ENCODE data around the gene C1orf105. TPM values are rescaled to one million over a fixed set of nuclear protein-coding genes. Genes with fewer than 3 reads are reported as not detected.

The C1orf105 gene
- total RNA-seq, 1 experiment from 2014 or later = not detected

GRCh38 chr1:172382406-172382805, 38.1 kb upstream of the C1orf105 start:
- intact Hi-C loops (cut with micrococcal nuclease; ENCODE audit: unreplicated experiment) = no loop called here
- Mint-ChIP-seq H3K27ac (ENCODE audit: unreplicated experiment) (no peak overlapping the region), H3K4me3 (ENCODE audit: low read depth, unreplicated experiment) (no peak overlapping the region), H3K9me3 (ENCODE audit: low read depth, unreplicated experiment) (no peaks in the 10 kb centered on the region), H3K27me3 (ENCODE audit: unreplicated experiment) (no peaks in the 10 kb centered on the region), H3K4me1 (ENCODE audit: low read depth, unreplicated experiment) (peaks cover 24% of the 10 kb centered on the region), H3K36me3 (ENCODE audit: insufficient read depth, unreplicated experiment) (no peaks in the 10 kb centered on the region)
- DNase-seq = no peak
- no peak for TF ChIP-seq CTCF (IDR thresholded peaks at IDR 0.05; ENCODE audit: unreplicated experiment)
- no TSS peak for BruUV-seq (replicated peaks)
- CTCF ChIA-PET = no interaction called here

GRCh38 chr1:172382990-172383389, 37.5 kb upstream of the C1orf105 start:
- H3K4me3 Mint-ChIP-seq (ENCODE audit: low read depth, unreplicated experiment) = no peak overlapping the region
- H3K27me3 Mint-ChIP-seq (ENCODE audit: unreplicated experiment) = no peaks in the 10 kb centered on the region
- no peaks in the 10 kb centered on the region for H3K9me3 Mint-ChIP-seq (ENCODE audit: low read depth, unreplicated experiment)
- no peaks in the 10 kb centered on the region for H3K36me3 Mint-ChIP-seq (ENCODE audit: insufficient read depth, unreplicated experiment)
- no TSS peak for BruUV-seq (replicated peaks)
- H3K4me1 Mint-ChIP-seq (ENCODE audit: low read depth, unreplicated experiment) = peaks cover 24% of the 10 kb centered on the region
- DNase-seq = no peak
- intact Hi-C loops (cut with micrococcal nuclease; ENCODE audit: unreplicated experiment) = no loop called here
- TF ChIP-seq CTCF (IDR thresholded peaks at IDR 0.05; ENCODE audit: unreplicated experiment) = no peak
- CTCF ChIA-PET = interaction anchor here (1.6 kb wide), 1 partner anchor 11 kb away, joined by 5 read pairs; no protein-coding TSS in a partner anchor
- no peak overlapping the region for H3K27ac Mint-ChIP-seq (ENCODE audit: unreplicated experiment)

DNA sequence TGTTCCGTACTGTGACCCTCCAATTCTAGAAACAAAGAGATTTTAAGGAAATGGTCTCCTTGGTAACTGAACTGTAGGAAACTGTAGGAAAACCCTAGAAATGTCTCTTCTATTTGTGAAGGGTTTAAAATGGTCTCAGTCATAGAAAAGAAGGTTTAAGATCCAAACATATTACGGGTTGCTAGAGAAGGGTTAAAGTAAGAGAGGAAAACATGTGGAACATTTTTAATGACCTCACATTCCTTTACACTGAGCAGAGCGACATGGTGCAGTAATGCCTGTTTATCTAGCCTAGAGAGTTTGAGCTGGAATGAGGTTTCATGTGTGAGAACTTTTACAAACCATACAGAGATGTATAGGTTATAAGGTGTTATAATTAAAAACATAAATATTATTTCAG, 36.9 kb upstream of the C1orf105 start:
- Mint-ChIP-seq H3K4me3 (ENCODE audit: low read depth, unreplicated experiment) (no peak overlapping the region), H3K27me3 (ENCODE audit: unreplicated experiment) (no peaks in the 10 kb centered on the region), H3K27ac (ENCODE audit: unreplicated experiment) (no peak overlapping the region), H3K9me3 (ENCODE audit: low read depth, unreplicated experiment) (no peaks in the 10 kb centered on the region), H3K4me1 (ENCODE audit: low read depth, unreplicated experiment) (peaks cover 24% of the 10 kb centered on the region), H3K36me3 (ENCODE audit: insufficient read depth, unreplicated experiment) (no peaks in the 10 kb centered on the region)
- no TSS peak for BruUV-seq (replicated peaks)
- no peak for DNase-seq
- CTCF ChIA-PET = interaction anchor here (1.6 kb wide), 1 partner anchor 11 kb away, joined by 5 read pairs; no protein-coding TSS in a partner anchor
- intact Hi-C loops (cut with micrococcal nuclease; ENCODE audit: unreplicated experiment) = no loop called here
- TF ChIP-seq CTCF (IDR thresholded peaks at IDR 0.05; ENCODE audit: unreplicated experiment) = no peak

- intact Hi-C loops (cut with micrococcal nuclease; ENCODE audit: unreplicated experiment) = no loop called here
- no TSS peak for BruUV-seq (replicated peaks)
- no peak for TF ChIP-seq CTCF (IDR thresholded peaks at IDR 0.05; ENCODE audit: unreplicated experiment)
- no peak overlapping the region for H3K27ac Mint-ChIP-seq (ENCODE audit: unreplicated experiment)
- H3K4me3 Mint-ChIP-seq (ENCODE audit: low read depth, unreplicated experiment) = no peak overlapping the region
- H3K4me1 Mint-ChIP-seq (ENCODE audit: low read depth, unreplicated experiment) = peaks cover 24% of the 10 kb centered on the region
- no peak for DNase-seq
- H3K9me3 Mint-ChIP-seq (ENCODE audit: low read depth, unreplicated experiment) = no peaks in the 10 kb centered on the region
- no peaks in the 10 kb centered on the region for H3K36me3 Mint-ChIP-seq (ENCODE audit: insufficient read depth, unreplicated experiment)
- CTCF ChIA-PET = interaction anchor here (0.6 to 1.6 kb wide), 2 partner anchors 9 to 346 kb away, joined by 4 to 5 read pairs; no protein-coding TSS in a partner anchor
- H3K27me3 Mint-ChIP-seq (ENCODE audit: unreplicated experiment) = no peaks in the 10 kb centered on the region
Observed at GRCh38 chr1:172384656-172385055, 35.8 kb upstream of the C1orf105 start.
